HEK293T (cell line): ENCODE data around the gene GRIN2B.

ENCODE experiments used
- CTCF ChIA-PET: fragments of 350-600 bp; formaldehyde crosslinking; extraction: SDS; loops from one replicate; lab custom pipeline; 2021; ENCODE audit warnings: antibody characterized with exemption, inconsistent platforms; lab: Yijun Ruan, JAX
- POLR2A ChIA-PET: fragments of 350-600 bp; formaldehyde crosslinking; extraction: SDS; loops from one replicate; lab custom pipeline; 2020; ENCODE audit warnings: antibody characterized with exemption, inconsistent platforms; lab: Yijun Ruan, JAX
- DNase-seq: peaks from one replicate; pipeline ENCODE4 v3.0.0; 2012; ENCODE audit warnings: mixed read lengths; ENCODE audit errors: extremely low spot score
- ARNT ChIP-seq: fragments of 450-650 bp; IDR thresholded peaks from 2 replicates; pipeline ENCODE4 v1.6.1; 2017; ENCODE audit warnings: mild to moderate bottlenecking
- BHLHE40 ChIP-seq: fragments of 450-650 bp; IDR thresholded peaks from 2 replicates; pipeline ENCODE4 v1.6.1; 2016; ENCODE audit warnings: mild to moderate bottlenecking, moderate library complexity, borderline replicate concordance
- CTBP1 ChIP-seq: fragments of 450-650 bp; IDR thresholded peaks from 2 replicates; pipeline ENCODE4 v1.6.1; 2016; ENCODE audit warnings: borderline replicate concordance
- ELF4 ChIP-seq: fragments of 450-650 bp; IDR thresholded peaks from 2 replicates; pipeline ENCODE4 v1.6.1; 2017; ENCODE audit warnings: antibody characterized with exemption
- FOXA1 ChIP-seq: fragments of 450-650 bp; IDR thresholded peaks from 2 replicates; pipeline ENCODE4 v1.6.1; 2016; ENCODE audit warnings: mild to moderate bottlenecking
- FOXK2 ChIP-seq: fragments of 450-650 bp; IDR thresholded peaks from 2 replicates; pipeline ENCODE4 v1.6.1; 2016; ENCODE audit warnings: mild to moderate bottlenecking
- FOXM1 ChIP-seq: fragments of 450-650 bp; IDR thresholded peaks from 2 replicates; pipeline ENCODE4 v1.6.1; 2017; ENCODE audit warnings: mild to moderate bottlenecking, borderline replicate concordance
- HDGF ChIP-seq: fragments of 450-650 bp; IDR thresholded peaks from 2 replicates; pipeline ENCODE4 v1.6.1; 2017; ENCODE audit warnings: antibody characterized with exemption, borderline replicate concordance
- L3MBTL2 ChIP-seq: fragments of 450-650 bp; conservative IDR thresholded peaks from 2 replicates; pipeline ENCODE4 v1.6.1; 2016; ENCODE audit warnings: mild to moderate bottlenecking
- LEF1 ChIP-seq: fragments of 450-650 bp; IDR thresholded peaks from 2 replicates; pipeline ENCODE4 v1.6.1; 2017; ENCODE audit warnings: mild to moderate bottlenecking, borderline replicate concordance
- NFRKB ChIP-seq: fragments of 450-650 bp; IDR thresholded peaks from 2 replicates; pipeline ENCODE4 v1.6.1; 2016; ENCODE audit warnings: mild to moderate bottlenecking, moderate library complexity
- SP1 ChIP-seq: fragments of 450-650 bp; IDR thresholded peaks from 2 replicates; pipeline ENCODE4 v1.6.1; 2017
- SUZ12 ChIP-seq: fragments of 450-650 bp; IDR thresholded peaks from 2 replicates; pipeline ENCODE4 v1.6.1; 2016; ENCODE audit warnings: mild to moderate bottlenecking
- TARDBP ChIP-seq: fragments of 450-650 bp; IDR thresholded peaks from 2 replicates; pipeline ENCODE4 v1.6.1; 2016
- ZNF384 ChIP-seq: fragments of 450-650 bp; IDR thresholded peaks from 2 replicates; pipeline ENCODE4 v1.6.1; 2016
- TF ChIP-seq, protein P1 (sequence below): fragments of 450-650 bp; IDR thresholded peaks from 2 replicates; pipeline ENCODE4 v1.6.1; 2016

GRIN2B gene

GRCh38 chr12:13945641-13946040 is 35.8 kb downstream of the GRIN2B start:
- TF ChIP-seq LEF1 = no peak
- DNase-seq = no peak
- ChIA-PET CTCF (no interaction called here), POLR2A (no interaction called here)

DNA sequence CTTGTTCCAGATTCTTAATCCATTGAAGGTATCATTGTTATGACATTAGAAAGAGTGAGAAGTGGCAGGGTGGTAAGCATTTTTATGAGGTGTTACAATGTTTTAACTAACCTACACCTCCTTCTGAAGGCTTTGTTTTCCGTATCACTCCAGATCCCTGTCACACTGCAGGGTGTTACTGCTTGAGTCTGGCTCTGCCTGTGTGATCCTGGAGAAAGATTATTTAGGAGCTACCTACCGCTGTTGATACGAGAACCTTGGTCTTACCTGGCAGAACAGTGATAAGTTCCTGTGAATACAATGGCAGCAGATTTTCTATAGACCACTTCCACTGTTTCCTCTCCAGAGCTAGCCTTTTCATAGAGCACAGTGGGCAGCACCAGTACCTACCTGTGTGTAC is 36.2 kb downstream of the GRIN2B start:
- CTCF ChIA-PET = no interaction called here
- POLR2A ChIA-PET = no interaction called here
- DNase-seq = no peak
- TF ChIP-seq NFRKB (no peak), CTBP1 (no peak), L3MBTL2 (no peak), FOXA1 (no peak), TARDBP (no peak), ARNT (no peak), FOXK2 (no peak), HDGF (no peak)

GRCh38 chr12:13942826-13943225 is 38.6 kb downstream of the GRIN2B start:
- ChIA-PET CTCF (interaction anchor here (0.6 to 2.0 kb wide), 5 partner anchors 11 to 566 kb away, joined by 3 to 5 read pairs (median 4); no protein-coding TSS in a partner anchor), POLR2A (no interaction called here)
- TF ChIP-seq, protein P1, sequence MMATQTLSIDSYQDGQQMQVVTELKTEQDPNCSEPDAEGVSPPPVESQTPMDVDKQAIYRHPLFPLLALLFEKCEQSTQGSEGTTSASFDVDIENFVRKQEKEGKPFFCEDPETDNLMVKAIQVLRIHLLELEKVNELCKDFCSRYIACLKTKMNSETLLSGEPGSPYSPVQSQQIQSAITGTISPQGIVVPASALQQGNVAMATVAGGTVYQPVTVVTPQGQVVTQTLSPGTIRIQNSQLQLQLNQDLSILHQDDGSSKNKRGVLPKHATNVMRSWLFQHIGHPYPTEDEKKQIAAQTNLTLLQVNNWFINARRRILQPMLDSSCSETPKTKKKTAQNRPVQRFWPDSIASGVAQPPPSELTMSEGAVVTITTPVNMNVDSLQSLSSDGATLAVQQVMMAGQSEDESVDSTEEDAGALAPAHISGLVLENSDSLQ = no peak
- no peak for TF ChIP-seq L3MBTL2
- TF ChIP-seq HDGF = no peak
- TF ChIP-seq CTBP1 = no peak
- TF ChIP-seq FOXA1 = no peak
- no peak for DNase-seq

DNA sequence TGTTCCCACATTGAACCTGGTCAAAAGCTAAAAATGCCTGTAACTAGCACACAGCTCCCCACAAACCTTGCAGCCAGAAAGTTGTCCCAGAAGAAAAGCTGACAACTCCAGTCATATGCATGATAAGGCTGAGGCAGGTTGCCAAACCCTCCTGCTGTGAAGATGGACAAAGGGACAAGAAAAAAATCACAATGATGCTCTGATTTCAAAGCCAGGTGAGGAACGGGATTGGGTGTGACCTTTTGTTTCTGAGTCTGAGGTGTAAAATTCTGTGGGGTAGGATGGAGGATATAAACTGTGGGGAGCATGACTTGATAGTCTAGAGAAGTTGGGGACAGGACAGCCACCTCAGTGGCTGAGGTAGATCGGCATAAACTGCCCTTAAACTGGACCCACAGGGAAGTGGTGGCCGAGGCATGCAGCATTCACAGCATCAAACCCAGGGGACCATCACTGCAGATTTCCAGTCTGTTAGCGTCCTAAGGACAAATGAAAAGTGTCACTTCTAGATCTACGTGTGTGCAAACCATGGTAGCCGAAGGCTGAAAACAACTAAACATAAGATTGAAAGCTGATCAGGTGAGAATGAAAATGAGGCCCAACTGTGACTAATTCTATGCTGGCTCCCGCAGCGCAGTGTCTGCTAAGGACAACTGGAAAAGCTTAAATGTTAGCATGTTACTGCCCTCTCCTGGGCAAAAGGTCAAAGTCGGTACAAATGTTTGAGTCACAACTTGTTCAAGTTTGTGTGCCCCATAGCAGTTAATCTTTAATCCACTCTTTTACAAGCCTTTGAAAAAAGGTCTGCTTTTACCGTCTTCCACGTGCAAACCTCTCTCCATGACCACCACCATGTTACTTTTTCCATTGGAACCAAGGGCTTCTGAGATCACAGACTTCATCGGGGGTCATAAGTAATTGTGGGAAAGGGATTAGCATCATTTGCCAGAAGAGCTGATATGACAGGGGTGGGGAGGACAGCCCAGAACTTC is 39.8 kb downstream of the GRIN2B start:
- TF ChIP-seq FOXK2 (no peak), NFRKB (no peak), ARNT (no peak), ZNF384 (no peak), LEF1 (no peak), FOXA1 (no peak), BHLHE40 (no peak), FOXM1 (no peak), ELF4 (no peak), TARDBP (no peak), SUZ12 (no peak), CTBP1 (no peak), HDGF (no peak), SP1 (no peak), L3MBTL2 (no peak)
- TF ChIP-seq, protein P1 = no peak
- ChIA-PET CTCF (interaction anchor here (0.7 to 2.0 kb wide), 9 partner anchors 10 to 686 kb away, joined by 3 to 7 read pairs (median 4); no protein-coding TSS in a partner anchor), POLR2A (no interaction called here)
- DNase-seq = peak; percentile 52

DNA sequence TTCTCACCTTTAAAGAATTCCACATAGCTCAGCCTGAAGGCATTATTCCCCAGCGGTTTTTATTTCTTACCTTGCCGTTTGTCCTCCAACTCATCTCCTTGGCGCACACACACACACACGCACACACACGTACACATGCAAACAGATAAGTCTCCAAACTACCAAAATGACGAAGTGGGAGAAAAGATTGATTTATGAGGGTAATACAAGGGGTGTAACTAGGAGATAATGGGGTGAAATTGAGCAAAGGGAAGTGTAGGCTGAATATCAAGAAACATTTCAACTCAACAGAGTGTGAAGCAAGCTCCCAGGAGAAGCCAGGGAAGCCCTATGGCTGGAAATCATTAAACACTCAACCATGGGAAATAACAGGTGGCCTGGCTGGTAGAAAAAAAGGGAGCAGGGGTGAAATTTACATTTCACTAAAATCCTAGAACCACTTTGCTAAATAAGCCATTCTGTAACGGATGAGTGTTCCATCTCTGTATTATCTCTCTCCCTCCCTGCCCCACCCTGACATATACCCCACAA is 41.0 kb downstream of the GRIN2B start:
- TF ChIP-seq ELF4 (no peak), NFRKB (no peak), TARDBP (no peak), CTBP1 (no peak)
- DNase-seq = no peak
- CTCF ChIA-PET = interaction anchor here (1.4 to 1.5 kb wide), 2 partner anchors 78 to 685 kb away, joined by 5 to 7 read pairs; no protein-coding TSS in a partner anchor
- POLR2A ChIA-PET = no interaction called here

GRCh38 chr12:13937735-13938134 is 43.7 kb downstream of the GRIN2B start:
- CTCF ChIA-PET = no interaction called here
- POLR2A ChIA-PET = no interaction called here
- no peak for TF ChIP-seq TARDBP
- TF ChIP-seq LEF1 = no peak
- no peak for DNase-seq

DNA sequence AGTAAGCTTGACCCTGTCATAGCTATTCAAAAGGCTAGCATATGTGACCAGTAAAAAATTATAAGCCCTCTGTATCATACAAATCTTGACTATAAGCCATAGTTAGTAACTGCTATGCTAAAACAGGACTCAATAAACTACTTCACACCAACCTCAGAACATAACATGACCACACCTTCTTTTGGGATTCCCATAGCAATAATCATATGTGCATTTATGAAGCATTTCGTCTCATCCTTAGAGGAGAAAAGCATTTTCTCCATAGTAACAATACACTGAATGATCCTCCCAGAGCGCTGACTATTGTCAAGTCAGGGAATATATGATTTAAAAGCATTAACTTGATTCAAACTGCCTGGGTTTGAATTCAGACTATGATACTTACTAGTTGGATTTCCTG is 46.2 kb downstream of the GRIN2B start:
- ChIA-PET CTCF (no interaction called here), POLR2A (no interaction called here)
- DNase-seq = no peak
- no peak for TF ChIP-seq HDGF
- TF ChIP-seq ARNT = no peak
- TF ChIP-seq ELF4 = no peak
- TF ChIP-seq BHLHE40 = no peak
- no peak for TF ChIP-seq FOXM1
- no peak for TF ChIP-seq ZNF384
- no peak for TF ChIP-seq FOXA1
- TF ChIP-seq FOXK2 = no peak
- TF ChIP-seq LEF1 = no peak
